HEK293T (cell line): ENCODE data around the gene SLC35A1.

Experiments used
- CTBP1 ChIP-seq: fragments of 450-650 bp; IDR thresholded peaks from 2 replicates; pipeline ENCODE4 v1.6.1; 2016; ENCODE audit warnings: borderline replicate concordance
- ELF4 ChIP-seq: fragments of 450-650 bp; IDR thresholded peaks from 2 replicates; pipeline ENCODE4 v1.6.1; 2017; ENCODE audit warnings: antibody characterized with exemption
- NFRKB ChIP-seq: fragments of 450-650 bp; IDR thresholded peaks from 2 replicates; pipeline ENCODE4 v1.6.1; 2016; ENCODE audit warnings: mild to moderate bottlenecking, moderate library complexity

- TF ChIP-seq CTBP1 (no peak), NFRKB (no peak), ELF4 (no peak)
These were observed 68.3 kb downstream of the SLC35A1 start for GRCh38 chr6:87541041-87541440.
